Fibroblast of villous mesenchyme (primary cell): Measurements from ENCODE around the gene SPANXB1. TPM values are rescaled to one million over a fixed set of nuclear protein-coding genes. Genes with fewer than 3 reads are reported as not detected.

Source experiments
- total RNA-seq: library from RNA; depleted of rRNA; stranded (reverse); fragments of >200 nt; gene quantifications from 2 replicates; pipeline ENCODE4 v1.2.3, GENCODE V29; 2012

Gene SPANXB1
- total RNA-seq, 1 donor, result not detected

Other genes starting within 250 kb of the SPANXB1 start
- 5.2 TPM in 2 replicates for gene LDOC1, start 174.5 kb downstream of the SPANXB1 start, total RNA-seq
- not detected in 2 replicates for gene SPANXC, start 239.9 kb downstream of the SPANXB1 start, total RNA-seq